Epithelial cell of esophagus (primary cell): ENCODE data around the gene CHD3.

Experiments used
- DNase-seq: peaks from one replicate; pipeline ENCODE4 v3.0.0; 2010; ENCODE audit warnings: low read depth
- H3K4me3 ChIP-seq: 2 replicates; pipeline ENCODE4 v1.5.1; 2011; ENCODE audit warnings: mild to moderate bottlenecking, low read length, control low read depth
- TF ChIP-seq, protein P1 (sequence below): IDR thresholded peaks from 2 replicates; pipeline ENCODE4 v1.5.1; 2011; ENCODE audit warnings: low read depth, mild to moderate bottlenecking, low read length, control low read depth, inconsistent platforms; ENCODE audit not compliant: insufficient read depth; ENCODE audit errors: missing control alignments

Gene CHD3

GRCh38 chr17:7850701-7851437 lies 37.7 kb upstream of the CHD3 start:
- TF ChIP-seq, protein P1, sequence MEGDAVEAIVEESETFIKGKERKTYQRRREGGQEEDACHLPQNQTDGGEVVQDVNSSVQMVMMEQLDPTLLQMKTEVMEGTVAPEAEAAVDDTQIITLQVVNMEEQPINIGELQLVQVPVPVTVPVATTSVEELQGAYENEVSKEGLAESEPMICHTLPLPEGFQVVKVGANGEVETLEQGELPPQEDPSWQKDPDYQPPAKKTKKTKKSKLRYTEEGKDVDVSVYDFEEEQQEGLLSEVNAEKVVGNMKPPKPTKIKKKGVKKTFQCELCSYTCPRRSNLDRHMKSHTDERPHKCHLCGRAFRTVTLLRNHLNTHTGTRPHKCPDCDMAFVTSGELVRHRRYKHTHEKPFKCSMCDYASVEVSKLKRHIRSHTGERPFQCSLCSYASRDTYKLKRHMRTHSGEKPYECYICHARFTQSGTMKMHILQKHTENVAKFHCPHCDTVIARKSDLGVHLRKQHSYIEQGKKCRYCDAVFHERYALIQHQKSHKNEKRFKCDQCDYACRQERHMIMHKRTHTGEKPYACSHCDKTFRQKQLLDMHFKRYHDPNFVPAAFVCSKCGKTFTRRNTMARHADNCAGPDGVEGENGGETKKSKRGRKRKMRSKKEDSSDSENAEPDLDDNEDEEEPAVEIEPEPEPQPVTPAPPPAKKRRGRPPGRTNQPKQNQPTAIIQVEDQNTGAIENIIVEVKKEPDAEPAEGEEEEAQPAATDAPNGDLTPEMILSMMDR: no peak
- no peak for DNase-seq
- no peak overlapping the region for H3K4me3 ChIP-seq

- peak; percentile 94 for DNase-seq
- TF ChIP-seq, protein P1: peak; percentile 86
- peak overlapping the region; percentile 16 for H3K4me3 ChIP-seq
These were observed 36.9 kb upstream of the CHD3 start for GRCh38 chr17:7851438-7852261.

DNA sequence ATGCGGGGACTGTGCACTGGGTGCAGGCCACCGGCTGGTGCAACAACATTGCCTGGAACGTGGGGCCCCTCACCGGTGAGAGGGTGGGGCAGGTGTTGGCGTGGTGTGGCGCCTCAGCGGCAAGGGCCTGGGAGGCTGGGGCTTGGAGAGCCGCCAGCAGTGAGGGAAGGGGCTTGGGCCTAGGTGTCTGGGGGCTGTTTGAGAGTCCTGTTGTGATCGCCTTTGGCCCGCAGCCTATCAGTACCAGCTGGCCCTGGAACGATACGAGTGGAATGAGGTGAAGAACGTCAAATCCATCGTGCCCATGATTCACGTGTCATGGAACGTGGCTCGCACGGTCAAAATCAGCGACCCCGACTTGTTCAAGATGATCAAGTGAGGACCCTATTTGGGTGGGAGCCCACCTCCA lies 36.3 kb upstream of the CHD3 start:
- no peak for DNase-seq
- TF ChIP-seq, protein P1: no peak
- H3K4me3 ChIP-seq: no peak overlapping the region

DNA sequence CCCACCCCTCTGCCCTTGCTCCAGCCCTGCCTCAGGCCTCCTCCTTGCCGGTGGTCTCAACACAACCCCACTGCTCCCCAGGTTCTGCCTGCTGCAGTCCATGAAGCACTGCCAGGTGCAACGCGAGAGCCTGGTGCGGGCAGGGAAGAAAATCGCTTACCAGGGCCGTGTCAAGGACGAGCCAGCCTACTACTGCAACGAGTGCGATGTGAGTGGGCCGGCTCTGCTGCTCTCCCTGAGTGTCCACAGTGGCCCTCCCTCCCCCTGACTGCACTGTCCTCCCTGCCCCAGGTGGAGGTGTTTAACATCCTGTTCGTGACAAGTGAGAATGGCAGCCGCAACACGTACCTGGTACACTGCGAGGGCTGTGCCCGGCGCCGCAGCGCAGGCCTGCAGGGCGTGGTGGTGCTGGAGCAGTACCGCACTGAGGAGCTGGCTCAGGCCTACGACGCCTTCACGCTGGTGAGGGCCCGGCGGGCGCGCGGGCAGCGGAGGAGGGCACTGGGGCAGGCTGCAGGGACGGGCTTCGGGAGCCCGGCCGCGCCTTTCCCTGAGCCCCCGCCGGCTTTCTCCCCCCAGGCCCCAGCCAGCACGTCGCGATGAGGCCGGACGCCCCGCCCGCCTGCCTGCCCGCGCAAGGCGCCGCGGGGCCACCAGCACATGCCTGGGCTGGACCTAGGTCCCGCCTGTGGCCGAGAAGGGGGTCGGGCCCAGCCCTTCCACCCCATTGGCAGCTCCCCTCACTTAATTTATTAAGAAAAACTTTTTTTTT lies 35.5 kb upstream of the CHD3 start:
- no peak for DNase-seq
- TF ChIP-seq, protein P1: no peak
- H3K4me3 ChIP-seq: no peak overlapping the region

GRCh38 chr17:7853691-7854038 lies 34.9 kb upstream of the CHD3 start:
- TF ChIP-seq, protein P1: no peak
- no peak for DNase-seq
- no peak overlapping the region for H3K4me3 ChIP-seq

DNA sequence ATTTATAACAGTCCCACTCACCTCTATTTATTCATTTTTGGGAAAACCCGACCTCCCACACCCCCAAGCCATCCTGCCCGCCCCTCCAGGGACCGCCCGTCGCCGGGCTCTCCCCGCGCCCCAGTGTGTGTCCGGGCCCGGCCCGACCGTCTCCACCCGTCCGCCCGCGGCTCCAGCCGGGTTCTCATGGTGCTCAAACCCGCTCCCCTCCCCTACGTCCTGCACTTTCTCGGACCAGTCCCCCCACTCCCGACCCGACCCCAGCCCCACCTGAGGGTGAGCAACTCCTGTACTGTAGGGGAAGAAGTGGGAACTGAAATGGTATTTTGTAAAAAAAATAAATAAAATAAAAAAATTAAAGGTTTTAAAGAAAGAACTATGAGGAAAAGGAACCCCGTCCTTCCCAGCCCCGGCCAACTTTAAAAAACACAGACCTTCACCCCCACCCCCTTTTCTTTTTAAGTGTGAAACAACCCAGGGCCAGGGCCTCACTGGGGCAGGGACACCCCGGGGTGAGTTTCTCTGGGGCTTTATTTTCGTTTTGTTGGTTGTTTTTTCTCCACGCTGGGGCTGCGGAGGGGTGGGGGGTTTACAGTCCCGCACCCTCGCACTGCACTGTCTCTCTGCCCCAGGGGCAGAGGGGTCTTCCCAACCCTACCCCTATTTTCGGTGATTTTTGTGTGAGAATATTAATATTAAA lies 34.4 kb upstream of the CHD3 start:
- DNase-seq: no peak
- no peak overlapping the region for H3K4me3 ChIP-seq
- TF ChIP-seq, protein P1: no peak
